BLaER1 treated with 17β-estradiol and CSF1 and Interleukin-3, amounts not matched to agents 10 nM and 100 nM (cell line): ENCODE results near the gene ATAD3A.

Source experiments
- H3K27ac ChIP-seq, 11 experiments: shearing (Covaris generic); formaldehyde crosslinking; 2 replicates each; pipeline ENCODE4 v1.8.1; 2022
- H3K27me3 ChIP-seq, 11 experiments: shearing (Covaris generic); formaldehyde crosslinking; 2 replicates each; pipeline ENCODE4 v1.8.1; 2022
- H3K36me3 ChIP-seq, 11 experiments: shearing (Covaris generic); formaldehyde crosslinking; 2 replicates each; pipeline ENCODE4 v1.8.1; 2022
- H3K4me1 ChIP-seq, 10 experiments: shearing (Covaris generic); formaldehyde crosslinking; 2 replicates each; pipeline ENCODE4 v1.8.1; 2022
- H3K4me2 ChIP-seq, 11 experiments: shearing (Covaris generic); formaldehyde crosslinking; 2 replicates each; pipeline ENCODE4 v1.8.1; 2022
- H3K4me3 ChIP-seq, 10 experiments: shearing (Covaris generic); formaldehyde crosslinking; 2 replicates each; pipeline ENCODE4 v1.8.1; 2022
- H3K9ac ChIP-seq, 11 experiments: shearing (Covaris generic); formaldehyde crosslinking; 2 replicates each; pipeline ENCODE4 v1.8.1; 2022
- H3K9me3 ChIP-seq, 11 experiments: shearing (Covaris generic); formaldehyde crosslinking; replicated peaks in 1 of 11; 2 replicates each; pipeline ENCODE4 v1.8.1; 2022
- H4K20me1 ChIP-seq, 11 experiments: shearing (Covaris generic); formaldehyde crosslinking; 2 replicates each; pipeline ENCODE4 v1.8.1; 2022
- Cebpa-rat ChIP-seq, 11 experiments: shearing (Covaris generic); IDR thresholded peaks; 2 replicates each; pipeline ENCODE4 v1.8.1; 2022

Gene ATAD3A

GRCh38 chr1:1582585-1583346 is 70.8 kb downstream of the ATAD3A start:
- Histone ChIP-seq H3K36me3 (no peaks in the 10 kb centered on the region), H3K4me2 (no peak overlapping the region), H3K4me1 (peaks cover 0 to 3% (median 0%) of the 10 kb centered on the region in 10 experiments; a peak in 1 of 20 replicates), H4K20me1 (no peaks in the 10 kb centered on the region), H3K27ac (no peak overlapping the region), H3K4me3 (no peak overlapping the region), H3K9me3 (no peaks in the 10 kb centered on the region), H3K27me3 (peaks cover 0 to 50% (median 36%) of the 10 kb centered on the region in 11 experiments; a peak in 16 of 22 replicates), H3K9ac (no peak overlapping the region)
- TF ChIP-seq Cebpa-rat (IDR thresholded peaks at IDR 0.05): no peak

- Histone ChIP-seq H3K4me3 (no peak overlapping the region), H3K9ac (no peak overlapping the region), H3K9me3 (no peaks in the 10 kb centered on the region), H3K4me1 (peaks cover 0 to 3% (median 0%) of the 10 kb centered on the region in 10 experiments; a peak in 1 of 20 replicates), H3K27me3 (peaks cover 0 to 43% (median 29%) of the 10 kb centered on the region in 11 experiments; a peak in 16 of 22 replicates), H3K4me2 (no peak overlapping the region), H4K20me1 (no peaks in the 10 kb centered on the region), H3K27ac (no peak overlapping the region), H3K36me3 (no peaks in the 10 kb centered on the region)
- TF ChIP-seq Cebpa-rat (IDR thresholded peaks at IDR 0.05): no peak
These were observed 71.5 kb downstream of the ATAD3A start for GRCh38 chr1:1583347-1584010.
